B cell (primary cell): ENCODE data around the gene NTM. TPM values are rescaled to one million over a fixed set of nuclear protein-coding genes. Genes with fewer than 3 reads are reported as not detected.

Source experiments
- ATAC-seq: fragments of 200-7000 bp; cut with Tn5 transposase; one replicate; pipeline ENCODE4 v1.10.0; 2021; ENCODE audit warnings: low read depth, mild to moderate bottlenecking, moderate number of reproducible peaks, moderate library complexity
- CTCF ChIA-PET: fragments of 350-600 bp; sonication (Branson Sonifier 250); formaldehyde crosslinking; loops from one replicate; lab custom pipeline; 2021; ENCODE audit warnings: antibody characterized with exemption, inconsistent platforms; lab: Charles Lee
- POLR2A ChIA-PET: fragments of 350-600 bp; sonication (Branson Sonifier 250); formaldehyde crosslinking; loops from one replicate; lab custom pipeline; 2021; ENCODE audit warnings: antibody characterized with exemption; lab: Charles Lee
- DNase-seq: peaks from one replicate; pipeline ENCODE4 v3.0.0; 2013
- H2AFZ ChIP-seq: 2 replicates; pipeline ENCODE4 v1.6.1; 2012; ENCODE audit warnings: mild to moderate bottlenecking, low read depth, low read length; ENCODE audit not compliant: insufficient read depth, poor library complexity, severe bottlenecking
- H3K27ac ChIP-seq, 2 donors: 1 replicate in 1 of 2; 2 replicates in 1 of 2; pipeline ENCODE4 v1.5.1; 2012 to 2013; ENCODE audit warnings: low read length in 2 of 2, mild to moderate bottlenecking in 2 of 2, moderate library complexity in 1 of 2
- H3K27me3 ChIP-seq, 4 experiments: fragments of 200-600 bp in 1 of 4; sonication (generic) in 1 of 4; replicated peaks in 1 of 4; 1 replicate in 2 of 4; 2 replicates in 2 of 4; pipeline versions ENCODE4 v1.6.1 to v1.7.0; 2013 to 2016; ENCODE audit warnings: low read length in 3 of 4, mild to moderate bottlenecking in 2 of 4, mixed read lengths in 1 of 4, moderate library complexity in 1 of 4; ENCODE audit not compliant: insufficient read depth in 4 of 4, control insufficient read depth in 3 of 4; ENCODE audit errors: control extremely low read depth in 1 of 4
- H3K36me3 ChIP-seq, 2 experiments: replicated peaks in 1 of 2; 1 replicate in 1 of 2; 2 replicates in 1 of 2; pipeline versions ENCODE4 v1.6.1 to v1.7.1; 2013; ENCODE audit warnings: low read length in 1 of 2; ENCODE audit not compliant: insufficient read depth in 2 of 2, control insufficient read depth in 1 of 2; ENCODE audit errors: control extremely low read depth in 1 of 2, extremely low read depth in 1 of 2
- H3K4me1 ChIP-seq, 2 donors: fragments of 200-600 bp in 1 of 2; sonication (generic) in 1 of 2; 1 replicate in 1 of 2; 2 replicates in 1 of 2; pipeline versions ENCODE4 v1.5.1 to v1.6.1; 2013 to 2017; ENCODE audit warnings: low read length in 2 of 2; ENCODE audit not compliant: control insufficient read depth in 2 of 2, insufficient read depth in 2 of 2
- H3K4me2 ChIP-seq: replicated peaks from 2 replicates; pipeline ENCODE3; 2012; ENCODE audit warnings: mild to moderate bottlenecking, low read depth, low read length; ENCODE audit not compliant: poor library complexity, severe bottlenecking
- H3K4me3 ChIP-seq, 5 experiments: fragments of 200-600 bp in 1 of 5; sonication (generic) in 1 of 5; 1 replicate in 3 of 5; 2 replicates in 2 of 5; pipeline versions ENCODE4 v1.5.1 to v1.7.0; 2011 to 2016; ENCODE audit warnings: low read length in 4 of 5, mild to moderate bottlenecking in 4 of 5, low read depth in 2 of 5, control low read depth in 1 of 5, moderate library complexity in 1 of 5; ENCODE audit not compliant: insufficient read depth in 1 of 5; ENCODE audit errors: control extremely low read depth in 1 of 5, extremely low read depth in 1 of 5
- H3K79me2 ChIP-seq: fragments of 200-600 bp; sonication (generic); one replicate; pipeline ENCODE4 v1.6.0; 2016; ENCODE audit warnings: low read length; ENCODE audit not compliant: control insufficient read depth, insufficient read depth
- H3K9ac ChIP-seq: fragments of 200-600 bp; sonication (generic); 2 replicates; pipeline ENCODE4 v1.6.1; 2017; ENCODE audit warnings: mild to moderate bottlenecking, low read length, moderate library complexity
- H3K9me3 ChIP-seq, 3 donors: one replicate each; pipeline versions ENCODE4 v1.6.1 to v1.7.1; 2013; ENCODE audit warnings: low read length in 2 of 3; ENCODE audit not compliant: control insufficient read depth in 2 of 3, insufficient read depth in 1 of 3; ENCODE audit errors: control extremely low read depth in 1 of 3
- H4K20me1 ChIP-seq: 2 replicates; pipeline ENCODE4 v1.6.0; 2012; ENCODE audit warnings: mild to moderate bottlenecking, low read length; ENCODE audit not compliant: insufficient read depth, control insufficient read depth, poor library complexity, severe bottlenecking
- H3K27ac Mint-ChIP-seq: one replicate; pipeline ENCODE4 v1.8.0; 2021; ENCODE audit warnings: mixed read lengths
- H3K27me3 Mint-ChIP-seq: one replicate; pipeline ENCODE4 v1.8.0; 2021; ENCODE audit warnings: mixed read lengths
- H3K4me1 Mint-ChIP-seq: one replicate; pipeline ENCODE4 v1.8.0; 2021; ENCODE audit warnings: mixed read lengths
- H3K4me3 Mint-ChIP-seq: one replicate; pipeline ENCODE4 v1.8.0; 2021; ENCODE audit warnings: mixed read lengths
- H3K9me3 Mint-ChIP-seq: one replicate; pipeline ENCODE4 v1.8.0; 2022; ENCODE audit warnings: mixed read lengths; ENCODE audit not compliant: insufficient read depth
- EZH2 ChIP-seq: IDR thresholded peaks from 2 replicates; pipeline ENCODE4 v1.6.1; 2012; ENCODE audit warnings: borderline replicate concordance, low read depth, mild to moderate bottlenecking, moderate library complexity, low read length; ENCODE audit not compliant: insufficient read depth, poor library complexity, severe bottlenecking
- WGBS: methylation state at CpG from one replicate; pipeline ENCODE4 v1.1.5; 2013; ENCODE audit warnings: missing lambda C conversion rate; ENCODE audit not compliant: insufficient coverage; 5-methylcytosine and 5-hydroxymethylcytosine counted together
- intact Hi-C: fragments of 100-400 bp; cut with micrococcal nuclease; formaldehyde crosslinking; loops from one replicate; pipeline ENCODE4 v1.10.0; 2022
- polyA plus RNA-seq: library from polyadenylated mRNA; depleted of rRNA; stranded (reverse); fragments of >200 nt; gene quantifications from 2 replicates; pipeline ENCODE4 v1.2.3, GENCODE V29; 2012
- total RNA-seq, 2 donors: library from RNA; stranded (reverse); fragments of 120-200 nt in 1 of 2; gene quantifications; 1 replicate in 1 of 2; 2 replicates in 1 of 2; pipeline versions ENCODE4 v1.2.3 to v1.2.4, GENCODE V29; 2013 to 2022
- TF ChIP-seq, protein P1 (sequence below): fragments of 200-600 bp; IDR thresholded peaks from one replicate; pipeline ENCODE4 v1.8.0; 2022; ENCODE audit warnings: antibody characterized with exemption, mild to moderate bottlenecking

NTM gene
- total and polyA plus RNA-seq, 2 donors (not counting 1 experiment from before 2014, with no cell fraction given), result not detected

- Histone ChIP-seq H3K9ac (no peak overlapping the region), H3K4me3 (no peak overlapping the region), H3K4me2 (no peak overlapping the region), H4K20me1 (no peaks in the 10 kb centered on the region), H3K27me3 (no peaks in the 10 kb centered on the region), H3K79me2 (no peaks in the 10 kb centered on the region), H3K9me3 (no peaks in the 10 kb centered on the region), H3K4me1 (no peaks in the 10 kb centered on the region), H3K27ac (no peak overlapping the region), H2AFZ (no peak overlapping the region), H3K36me3 (no peaks in the 10 kb centered on the region)
- no peak for TF ChIP-seq EZH2
- TF ChIP-seq, protein P1, sequence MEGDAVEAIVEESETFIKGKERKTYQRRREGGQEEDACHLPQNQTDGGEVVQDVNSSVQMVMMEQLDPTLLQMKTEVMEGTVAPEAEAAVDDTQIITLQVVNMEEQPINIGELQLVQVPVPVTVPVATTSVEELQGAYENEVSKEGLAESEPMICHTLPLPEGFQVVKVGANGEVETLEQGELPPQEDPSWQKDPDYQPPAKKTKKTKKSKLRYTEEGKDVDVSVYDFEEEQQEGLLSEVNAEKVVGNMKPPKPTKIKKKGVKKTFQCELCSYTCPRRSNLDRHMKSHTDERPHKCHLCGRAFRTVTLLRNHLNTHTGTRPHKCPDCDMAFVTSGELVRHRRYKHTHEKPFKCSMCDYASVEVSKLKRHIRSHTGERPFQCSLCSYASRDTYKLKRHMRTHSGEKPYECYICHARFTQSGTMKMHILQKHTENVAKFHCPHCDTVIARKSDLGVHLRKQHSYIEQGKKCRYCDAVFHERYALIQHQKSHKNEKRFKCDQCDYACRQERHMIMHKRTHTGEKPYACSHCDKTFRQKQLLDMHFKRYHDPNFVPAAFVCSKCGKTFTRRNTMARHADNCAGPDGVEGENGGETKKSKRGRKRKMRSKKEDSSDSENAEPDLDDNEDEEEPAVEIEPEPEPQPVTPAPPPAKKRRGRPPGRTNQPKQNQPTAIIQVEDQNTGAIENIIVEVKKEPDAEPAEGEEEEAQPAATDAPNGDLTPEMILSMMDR, result no peak
- H3K4me3 Mint-ChIP-seq, result no peak overlapping the region
- ChIA-PET POLR2A (no interaction called here), CTCF (no interaction called here)
- H3K27ac Mint-ChIP-seq, result no peak overlapping the region
- WGBS, result 86% methylated on average over 8 of the region's 12 CpGs
- ATAC-seq, result no peak
- DNase-seq, result no peak
- intact Hi-C loops, result no loop called here
- H3K27me3 Mint-ChIP-seq, result no peaks in the 10 kb centered on the region
- H3K9me3 Mint-ChIP-seq, result peaks cover 4% of the 10 kb centered on the region
- H3K4me1 Mint-ChIP-seq, result no peaks in the 10 kb centered on the region
These were observed 815.5 kb downstream of the NTM start for GRCh38 chr11:132185726-132186592.

DNA sequence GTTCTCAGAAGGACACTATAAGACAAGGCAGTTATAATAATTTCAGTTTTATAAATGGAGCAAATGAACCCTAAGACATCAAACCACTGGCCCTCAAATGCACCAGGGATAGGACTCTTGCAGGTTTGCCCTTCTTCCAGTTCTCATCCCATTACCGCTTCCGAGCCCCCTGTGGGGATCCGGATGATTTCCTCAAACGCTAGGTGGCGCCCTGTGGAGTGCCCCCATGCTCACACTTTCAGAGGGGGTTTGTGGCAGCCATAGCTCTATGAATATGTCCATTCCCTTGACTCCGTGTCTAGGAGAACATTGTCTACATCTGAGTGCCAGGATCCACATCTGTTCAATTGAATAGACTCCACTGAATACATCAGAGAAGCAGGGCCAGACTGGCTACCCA, 816.3 kb downstream of the NTM start:
- WGBS, result 65% methylated on average over 6 of the region's 6 CpGs
- DNase-seq, result no peak
- CTCF ChIA-PET, result no interaction called here

More for the DNA sequence above, 816.3 kb downstream of the NTM start:
- Mint-ChIP-seq H3K9me3 (peaks cover 4% of the 10 kb centered on the region), H3K27me3 (no peaks in the 10 kb centered on the region), H3K4me3 (no peak overlapping the region), H3K4me1 (no peaks in the 10 kb centered on the region), H3K27ac (no peak overlapping the region)
- Histone ChIP-seq H3K4me3 (no peak overlapping the region), H3K9ac (no peak overlapping the region), H3K36me3 (no peaks in the 10 kb centered on the region), H3K4me1 (no peaks in the 10 kb centered on the region), H3K4me2 (no peak overlapping the region), H4K20me1 (no peaks in the 10 kb centered on the region), H3K27ac (no peak overlapping the region), H2AFZ (no peak overlapping the region), H3K27me3 (no peaks in the 10 kb centered on the region), H3K79me2 (no peaks in the 10 kb centered on the region), H3K9me3 (no peaks in the 10 kb centered on the region)
- no peak for ATAC-seq
- TF ChIP-seq EZH2, result no peak
- TF ChIP-seq, protein P1, result no peak
- intact Hi-C loops, result no loop called here
- POLR2A ChIA-PET, result no interaction called here
